H7 (cell line): ENCODE measurements around the gene CLDN18. TPM values are rescaled to one million over a fixed set of nuclear protein-coding genes. Genes with fewer than 3 reads are reported as not detected.

Experiments
- DNase-seq: peaks from one replicate; pipeline ENCODE4 v3.0.0; 2012
- H3K27me3 ChIP-seq: 2 replicates; pipeline ENCODE4 v1.6.0; 2011; ENCODE audit warnings: mild to moderate bottlenecking, low read length; ENCODE audit not compliant: control insufficient read depth, insufficient read depth
- H3K36me3 ChIP-seq: replicated peaks from 2 replicates; pipeline ENCODE4 v1.5.1; 2011; ENCODE audit warnings: low read length; ENCODE audit not compliant: control insufficient read depth, insufficient read depth
- H3K4me3 ChIP-seq: 2 replicates; pipeline ENCODE4 v1.5.1; 2011; ENCODE audit warnings: low read depth, mild to moderate bottlenecking, control low read depth, low read length, moderate library complexity; ENCODE audit not compliant: insufficient read depth
- total RNA-seq: library from RNA; depleted of rRNA; stranded (reverse); fragments of >200 nt; shearing (Covaris generic); gene quantifications from 2 replicates; pipeline ENCODE4 v1.2.3, GENCODE V29; 2014; rRNA removed

The CLDN18 gene
- total RNA-seq = 0.14 TPM in 1 of 2 replicates, not detected in the other

GRCh38 chr3:138009476-138010272 lies at the start of gene CLDN18:
Gene CLDN18 (plus strand): TSS chr3:138010165. CDS start chr3:138010226, 61 bp downstream.
- Histone ChIP-seq H3K27me3 (no peaks in the 10 kb centered on the region), H3K36me3 (no peaks in the 10 kb centered on the region), H3K4me3 (no peak within 1 kb of the TSS)
- DNase-seq = peak; percentile 66

- Histone ChIP-seq H3K36me3 (no peaks in the 10 kb centered on the region), H3K27me3 (no peaks in the 10 kb centered on the region), H3K4me3 (no peak overlapping the region)
- DNase-seq = no peak
Measured at GRCh38 chr3:137962251-137962650, 47.7 kb upstream of the CLDN18 start.

DNA sequence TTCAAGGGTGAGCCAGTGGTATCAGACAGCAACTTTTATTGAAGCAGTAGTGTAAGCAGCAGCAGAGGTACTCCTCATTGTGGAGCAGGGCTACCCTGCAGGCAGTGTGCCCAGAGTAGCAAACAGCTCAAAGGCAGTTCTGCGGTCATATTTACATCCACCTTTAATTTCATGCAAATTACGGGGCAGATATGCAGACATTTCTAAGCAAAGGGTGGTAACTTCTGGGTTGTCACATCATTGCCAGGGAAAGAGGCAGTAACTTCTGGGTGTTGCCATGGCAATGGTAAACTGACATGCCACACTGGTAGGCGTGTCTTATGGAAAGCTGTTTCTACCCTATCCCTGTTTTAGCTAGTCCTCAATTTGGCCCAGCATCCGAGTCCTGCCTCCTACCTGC lies 46.5 kb upstream of the CLDN18 start:
- Histone ChIP-seq H3K36me3 (no peaks in the 10 kb centered on the region), H3K4me3 (no peak overlapping the region), H3K27me3 (no peaks in the 10 kb centered on the region)
- DNase-seq = no peak

DNA sequence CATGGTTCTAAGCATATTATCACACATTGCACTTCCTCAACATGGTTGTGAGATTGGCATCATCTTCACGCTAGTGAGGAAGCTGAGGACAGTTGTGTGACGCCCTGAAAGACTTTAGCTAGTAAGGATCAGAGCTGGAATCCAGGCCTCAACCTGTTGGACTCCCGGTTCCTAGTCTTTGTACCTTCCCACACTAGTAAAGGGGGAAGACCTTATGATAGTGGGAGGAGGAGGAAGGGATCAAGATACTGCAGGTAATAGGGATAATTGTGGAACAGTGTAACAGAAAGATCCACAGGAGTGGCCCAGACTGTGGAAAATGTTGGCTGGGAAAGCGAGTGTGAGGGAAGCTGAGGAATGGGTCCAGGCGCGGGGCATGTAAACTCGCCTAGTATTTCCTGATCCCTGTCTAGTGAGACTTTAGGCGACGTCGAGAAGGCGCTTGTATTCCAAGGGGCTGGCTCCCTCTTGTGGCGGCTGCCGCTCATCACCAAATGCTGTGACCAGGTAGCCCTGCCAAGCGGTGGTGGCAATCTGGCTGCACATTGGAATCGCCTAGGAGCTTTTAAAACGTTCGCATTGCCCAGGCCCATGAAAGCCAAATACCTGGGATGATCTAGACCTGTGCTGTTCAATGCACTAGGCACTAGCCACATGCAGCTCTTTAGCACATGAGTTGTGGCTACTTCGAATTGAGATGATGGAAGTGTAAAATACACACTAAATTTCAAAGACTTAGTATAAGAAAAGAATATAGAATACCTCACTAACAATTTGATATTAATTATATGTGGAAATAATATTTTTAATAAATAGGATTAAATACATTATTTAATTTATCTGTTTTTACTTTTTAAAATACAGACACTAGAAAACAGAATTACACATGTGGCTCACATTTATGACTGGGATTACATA lies 38.8 kb upstream of the CLDN18 start:
- H3K36me3 ChIP-seq = no peaks in the 10 kb centered on the region
- peak; percentile 51 for DNase-seq
- no peak overlapping the region for H3K4me3 ChIP-seq
- H3K27me3 ChIP-seq = no peaks in the 10 kb centered on the region

DNA sequence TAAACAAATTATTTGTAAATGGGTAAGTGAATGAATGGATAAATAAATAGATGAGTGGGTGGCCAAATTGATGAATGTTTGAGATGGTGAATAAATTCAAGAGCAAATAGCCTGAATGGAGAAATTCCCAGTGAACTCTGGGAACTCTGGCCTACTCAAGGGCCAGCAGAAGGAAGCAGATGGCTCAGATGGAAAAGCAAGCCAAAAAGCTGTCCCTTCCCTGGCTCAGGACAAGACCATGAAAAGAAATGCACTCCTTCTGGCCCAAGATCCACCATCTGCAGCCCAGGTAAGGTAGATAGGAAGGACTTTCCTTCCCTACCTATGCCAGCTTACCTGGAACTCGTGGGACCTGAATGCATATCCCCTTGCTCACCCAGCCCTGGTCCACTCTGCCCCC lies 37.6 kb upstream of the CLDN18 start:
- Histone ChIP-seq H3K27me3 (no peaks in the 10 kb centered on the region), H3K36me3 (no peaks in the 10 kb centered on the region), H3K4me3 (no peak overlapping the region)
- no peak for DNase-seq

DNA sequence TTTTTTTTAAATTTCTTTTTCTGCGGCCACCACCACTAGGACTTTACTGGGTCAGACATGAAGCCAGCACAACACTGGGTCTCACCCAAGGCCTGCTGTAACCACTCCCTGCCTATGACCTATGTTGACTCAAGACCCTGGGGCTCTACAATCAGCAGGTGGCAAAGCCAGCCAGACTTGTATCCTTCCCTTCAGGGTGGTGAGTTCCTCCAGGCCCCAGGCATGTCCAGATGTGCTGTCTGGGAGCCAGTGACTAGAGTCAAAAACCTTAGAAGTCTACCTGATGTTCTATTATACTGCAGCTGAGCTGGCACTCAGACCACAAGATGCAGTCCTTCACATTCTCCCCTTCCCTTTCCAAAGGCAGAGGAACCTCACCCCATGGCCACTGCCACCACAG lies 31.6 kb upstream of the CLDN18 start:
- no peak for DNase-seq

GRCh38 chr3:137987723-137988122 lies 22.2 kb upstream of the CLDN18 start:
- DNase-seq = no peak
- Histone ChIP-seq H3K4me3 (no peak overlapping the region), H3K36me3 (no peaks in the 10 kb centered on the region), H3K27me3 (no peaks in the 10 kb centered on the region)

More for the DNA sequence above, 31.6 kb upstream of the CLDN18 start:
- Histone ChIP-seq H3K36me3 (no peaks in the 10 kb centered on the region), H3K4me3 (no peak overlapping the region), H3K27me3 (no peaks in the 10 kb centered on the region)

- H3K27me3 ChIP-seq = no peaks in the 10 kb centered on the region
- no peak for DNase-seq
- no peaks in the 10 kb centered on the region for H3K36me3 ChIP-seq
- H3K4me3 ChIP-seq = no peak overlapping the region
Measured at GRCh38 chr3:137988152-137988551, 21.8 kb upstream of the CLDN18 start.

GRCh38 chr3:137988982-137989381 lies 21.0 kb upstream of the CLDN18 start:
- Histone ChIP-seq H3K36me3 (no peaks in the 10 kb centered on the region), H3K4me3 (no peak overlapping the region), H3K27me3 (no peaks in the 10 kb centered on the region)
- DNase-seq = no peak

DNA sequence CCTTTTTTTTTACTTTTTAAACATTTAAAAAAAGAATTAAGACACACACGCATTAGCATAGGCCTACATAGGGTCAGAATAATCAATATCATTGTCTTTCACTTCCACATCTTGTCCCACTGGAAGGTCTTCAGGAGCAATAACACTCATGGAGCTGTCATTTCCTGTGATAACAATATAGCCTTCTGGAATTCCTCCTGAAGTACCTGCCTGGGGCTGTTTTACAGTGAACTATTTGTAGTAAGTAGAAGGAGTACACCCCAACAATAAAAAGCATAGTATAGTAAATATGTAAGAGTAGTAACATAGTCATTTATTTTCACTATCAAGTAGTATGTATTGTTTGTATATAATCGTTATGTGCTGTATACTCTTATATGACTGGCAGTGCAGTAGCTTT lies 19.5 kb upstream of the CLDN18 start:
- Histone ChIP-seq H3K4me3 (no peak overlapping the region), H3K27me3 (no peaks in the 10 kb centered on the region), H3K36me3 (no peaks in the 10 kb centered on the region)
- DNase-seq = no peak

- H3K4me3 ChIP-seq = no peak overlapping the region
- H3K27me3 ChIP-seq = no peaks in the 10 kb centered on the region
- no peak for DNase-seq
Measured at GRCh38 chr3:137992592-137992991, 17.4 kb upstream of the CLDN18 start.

GRCh38 chr3:137998121-137999042 lies 11.6 kb upstream of the CLDN18 start:
- DNase-seq = no peak
- Histone ChIP-seq H3K27me3 (no peaks in the 10 kb centered on the region), H3K36me3 (no peaks in the 10 kb centered on the region), H3K4me3 (no peak overlapping the region)

More at GRCh38 chr3:137992592-137992991, 17.4 kb upstream of the CLDN18 start:
- no peaks in the 10 kb centered on the region for H3K36me3 ChIP-seq

DNA sequence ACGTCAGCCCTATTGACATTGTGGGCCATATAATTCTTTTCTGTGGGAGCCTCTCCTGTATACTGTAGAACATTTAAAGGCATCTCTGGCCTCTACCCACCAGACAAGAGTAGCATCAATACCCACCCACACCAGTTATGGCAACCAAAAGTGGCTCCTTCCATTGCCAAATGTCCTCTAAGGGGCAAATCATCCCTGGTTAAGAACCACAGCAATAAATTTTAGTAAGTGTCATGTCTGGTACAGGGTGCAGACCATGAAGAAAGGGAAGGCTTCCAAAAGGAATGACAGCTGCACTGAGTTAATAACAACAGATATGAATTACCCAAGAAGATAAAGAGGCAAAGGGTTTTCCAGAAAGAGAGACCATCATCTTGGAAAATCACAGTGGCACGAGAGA lies 6.9 kb upstream of the CLDN18 start:
- Histone ChIP-seq H3K4me3 (no peak overlapping the region), H3K36me3 (no peaks in the 10 kb centered on the region), H3K27me3 (no peaks in the 10 kb centered on the region)
- no peak for DNase-seq

GRCh38 chr3:138005627-138006026 lies 4.3 kb upstream of the CLDN18 start:
- no peaks in the 10 kb centered on the region for H3K36me3 ChIP-seq

More at GRCh38 chr3:138005627-138006026, 4.3 kb upstream of the CLDN18 start:
- H3K4me3 ChIP-seq = no peak overlapping the region
- no peak for DNase-seq
- no peaks in the 10 kb centered on the region for H3K27me3 ChIP-seq
